K562 (cell line): ENCODE data around the gene CYS1. TPM values are rescaled to one million over a fixed set of nuclear protein-coding genes. Genes with fewer than 3 reads are reported as not detected.
"Not testable (repeated sequence)": the region's sequence is repeated elsewhere in the genome, so short reads cannot be mapped to it uniquely, and the experiment has no call there.

Experiments
- ATAC-seq: fragments of 200-7000 bp; cut with Tn5 transposase; 3 replicates; pipeline ENCODE4 v1.9.1; 2020; ENCODE audit warnings: moderate library complexity
- BruUV-seq: library from RNA; stranded (reverse); fragments of 400-500 nt; replicated peaks from 2 replicates; lab custom pipeline; 2021; lab: Mats Ljungman, UMichigan
- CTCF ChIA-PET: fragments of 300-600 bp; formaldehyde crosslinking; extraction: SDS; loops from one replicate; lab custom pipeline; 2021; ENCODE audit warnings: low intra/inter-chr PET ratio; lab: Yijun Ruan, JAX
- POLR2A ChIA-PET: fragments of 300-600, 350-650 bp; sonication (Branson Sonifier 250); formaldehyde crosslinking; extraction: SDS; loops from one replicate; lab custom pipeline; 2021; ENCODE audit warnings: antibody characterized with exemption, inconsistent platforms; lab: Yijun Ruan, JAX
- DNase-seq, 4 experiments: peaks; one replicate each; pipeline versions ENCODE4 v3.0.0 to v3.0.0-alpha.2; 2011 to 2018; ENCODE audit warnings: low spot score in 3 of 4, mixed read lengths in 3 of 4; ENCODE audit errors: extremely low read depth in 1 of 4
- FAIRE-seq: peaks from 2 replicates; lab custom pipeline; 2011; peaks lifted over from hg19 to GRCh38; lab: Jason Lieb, UNC
- H2AFZ ChIP-seq: 2 replicates; pipeline ENCODE4 v1.6.0; 2011; ENCODE audit warnings: low read depth, low read length, control low read depth, inconsistent platforms
- H3K27ac ChIP-seq: fragments of 200-600 bp; 3 replicates; pipeline ENCODE4 v1.8.0; 2011; ENCODE audit warnings: low read depth, mild to moderate bottlenecking, control low read depth, inconsistent platforms, low read length, moderate library complexity, mixed read lengths; ENCODE audit errors: extremely low read depth
- H3K27me3 ChIP-seq, 2 experiments: fragments of 300-600 bp in 1 of 2; 2 replicates in 1 of 2; 3 replicates in 1 of 2; pipeline versions ENCODE4 v1.6.0 to v1.8.0; 2011; ENCODE audit warnings: inconsistent platforms in 2 of 2, low read length in 2 of 2, mild to moderate bottlenecking in 1 of 2, mixed read lengths in 1 of 2, moderate library complexity in 1 of 2; ENCODE audit not compliant: control insufficient read depth in 2 of 2, insufficient read depth in 2 of 2
- H3K36me3 ChIP-seq: fragments of 300-600 bp; 3 replicates; pipeline ENCODE4 v1.8.0; 2011; ENCODE audit warnings: mild to moderate bottlenecking, low read length, inconsistent platforms; ENCODE audit not compliant: control insufficient read depth, insufficient read depth
- H3K4me1 ChIP-seq, 2 experiments: fragments of 200-600 bp in 1 of 2; replicated peaks in 1 of 2; 2 replicates in 1 of 2; 3 replicates in 1 of 2; pipeline versions ENCODE4 v1.5.1 to v1.8.0; 2011; ENCODE audit warnings: inconsistent platforms in 2 of 2, low read length in 2 of 2, mild to moderate bottlenecking in 1 of 2, mixed read lengths in 1 of 2, moderate library complexity in 1 of 2; ENCODE audit not compliant: control insufficient read depth in 2 of 2, insufficient read depth in 2 of 2
- H3K4me2 ChIP-seq: 2 replicates; pipeline ENCODE4 v1.6.1; 2011; ENCODE audit warnings: low read length, control low read depth, inconsistent platforms, mixed read lengths; ENCODE audit not compliant: insufficient read depth
- H3K4me3 ChIP-seq: fragments of 200-600 bp; sonication (generic), shearing (Covaris generic); 2 replicates; pipeline ENCODE4 v1.5.1; 2016; ENCODE audit warnings: control low read depth, inconsistent platforms
- H3K79me2 ChIP-seq: fragments of 200-600 bp; 3 replicates; pipeline ENCODE4 v1.8.0; 2011; ENCODE audit warnings: low read length, inconsistent platforms; ENCODE audit not compliant: control insufficient read depth, insufficient read depth
- H3K9ac ChIP-seq, 2 experiments: 2 replicates each; pipeline versions ENCODE4 v1.6.0 to v1.6.1; 2011; ENCODE audit warnings: low read depth in 2 of 2, low read length in 2 of 2, control low read depth in 1 of 2, inconsistent platforms in 1 of 2, mild to moderate bottlenecking in 1 of 2, mixed read lengths in 1 of 2; ENCODE audit not compliant: insufficient read depth in 1 of 2
- H3K9me1 ChIP-seq: one replicate; pipeline ENCODE4 v1.6.0; 2011; ENCODE audit warnings: inconsistent platforms, mild to moderate bottlenecking, low read length, moderate library complexity; ENCODE audit not compliant: control insufficient read depth, insufficient read depth
- H3K9me3 ChIP-seq: replicated peaks from 2 replicates; pipeline ENCODE4 v1.5.1; 2011; ENCODE audit warnings: low read depth, low read length, inconsistent platforms; ENCODE audit not compliant: control insufficient read depth, insufficient read depth
- H4K20me1 ChIP-seq: replicated peaks from 2 replicates; pipeline ENCODE4 v1.6.1; 2011; ENCODE audit warnings: low read length, inconsistent platforms, mixed read lengths; ENCODE audit not compliant: control insufficient read depth, insufficient read depth
- KDM5B ChIP-seq: fragments of 200-600 bp; sonication (generic); IDR thresholded peaks from 2 replicates; pipeline ENCODE4 v1.6.1; 2012; ENCODE audit warnings: low read depth, mild to moderate bottlenecking, moderate library complexity, low read length, control low read depth, inconsistent platforms; ENCODE audit not compliant: insufficient replicate concordance
- MAZ ChIP-seq, 2 experiments: fragments of 450-650 bp in 1 of 2; sonication (generic) in 1 of 2; formaldehyde crosslinking; IDR thresholded peaks in 1 of 2; conservative IDR thresholded peaks in 1 of 2; 2 replicates each; pipeline versions ENCODE4 v1.4.0 to v1.5.0; 2020; ENCODE audit warnings: mild to moderate bottlenecking in 1 of 2, missing genetic modification reagents in 1 of 2
- NFRKB ChIP-seq: fragments of 450-650 bp; IDR thresholded peaks from 2 replicates; pipeline ENCODE4 v1.6.1; 2016; ENCODE audit warnings: low read depth
- SPI1 ChIP-seq: IDR thresholded peaks from 2 replicates; pipeline ENCODE4 v1.6.1; 2011; ENCODE audit warnings: low read depth, low read length, control low read depth, borderline replicate concordance
- SREBF1 ChIP-seq: fragments of 150-350 bp; IDR thresholded peaks from 2 replicates; pipeline ENCODE4 v1.6.1; 2014; ENCODE audit warnings: antibody characterized with exemption, low read depth, low read length, borderline replicate concordance
- SRSF1 ChIP-seq: fragments of 200-400 bp; formaldehyde crosslinking; IDR thresholded peaks from 2 replicates; pipeline ENCODE4 v1.6.1; 2017; ENCODE audit warnings: mild to moderate bottlenecking, low read depth, low read length, moderate library complexity
- TAL1 ChIP-seq: fragments of 450-650 bp; IDR thresholded peaks from 2 replicates; pipeline ENCODE4 v1.6.1; 2016; ENCODE audit warnings: mild to moderate bottlenecking
- TSHZ1 ChIP-seq: fragments of 250-450 bp; sonication (Bioruptor Pico); IDR thresholded peaks from 2 replicates; pipeline ENCODE4 v1.4.0; 2020; ENCODE audit warnings: mild to moderate bottlenecking, moderate library complexity
- WGBS: fragments of 100-300 bp; shearing (Covaris generic); methylation state at CpG from one replicate; pipeline ENCODE4 v1.1.6; 2016; ENCODE audit warnings: low coverage, mixed read lengths; ENCODE audit not compliant: insufficient coverage; ENCODE audit errors: missing lambda C conversion rate; 5-methylcytosine and 5-hydroxymethylcytosine counted together
- in situ Hi-C: fragments of 300-500 bp; cut with MboI; formaldehyde crosslinking; loops from 4 replicates; pipeline ENCODE4 v1.15.0; 2018; ENCODE audit warnings: inconsistent platforms, mixed read lengths
- intact Hi-C: fragments of 100-400 bp; cut with micrococcal nuclease; formaldehyde crosslinking; loops from 2 replicates; pipeline ENCODE4 v1.14.2; 2022
- polyA plus RNA-seq, 8 experiments: library from polyadenylated mRNA; depleted of rRNA in 4 of 8; stranded (reverse) in 5 of 8; unstranded in 3 of 8; fragments of >200 nt; fragmentation: Nextera tagmentation in 2 of 8; fragmentation: Illumina TruSeq in 1 of 8; extraction: Ambion mirVana in 2 of 8; extraction: Trizol in 1 of 8; gene quantifications; 2 replicates each; pipeline versions ENCODE4 v1.2.1 to v1.2.3, GENCODE V29; 2011 to 2014; ENCODE audit warnings: inconsistent platforms in 1 of 8, missing spikeins in 1 of 8
- total RNA-seq, 7 experiments: library from RNA; depleted of rRNA in 6 of 7; stranded (reverse); fragments of >200 nt in 6 of 7; fragmentation: Illumina TruSeq in 2 of 7; extraction: Trizol in 2 of 7; gene quantifications; 2 replicates each; pipeline versions ENCODE4 v1.2.1 to v1.2.3, GENCODE V29; 2011 to 2021; ENCODE audit warnings: low replicate concordance in 1 of 7

CYS1 gene
- total and polyA plus RNA-seq, 9 of the 15 experiments (the other 6 are each of a cell fraction or from before 2014, with no cell fraction given): 0.11 to 0.13 TPM; not detected in 7

DNA sequence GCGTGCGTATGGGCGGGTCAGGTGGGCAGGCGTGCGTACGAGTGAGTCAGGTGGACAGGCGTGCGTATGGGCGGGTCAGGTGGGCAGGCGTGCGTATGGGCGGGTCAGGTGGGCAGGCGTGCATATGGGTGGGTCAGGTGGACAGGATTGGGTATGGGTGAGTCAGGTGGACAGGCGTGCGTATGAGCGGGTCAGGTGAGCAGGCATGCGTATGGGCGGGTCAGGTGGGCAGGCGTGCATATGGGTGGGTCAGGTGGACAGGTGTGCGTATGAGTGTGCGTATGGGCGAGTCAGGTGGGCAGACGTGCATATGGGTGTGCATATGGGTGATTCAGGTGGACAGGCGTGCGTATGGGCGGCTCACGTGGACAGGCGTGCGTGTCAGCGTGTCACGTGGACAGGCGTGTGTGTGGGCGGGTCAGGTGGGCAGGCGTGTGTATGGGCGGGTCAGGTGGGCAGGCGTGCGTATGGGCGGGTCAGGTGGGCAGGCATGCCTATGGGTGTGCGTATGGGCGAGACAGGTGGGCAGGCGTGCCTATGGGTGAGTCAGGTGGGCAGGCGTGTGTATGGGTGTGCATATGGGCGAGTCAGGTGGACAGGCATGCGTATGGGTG lies 64.7 kb downstream of the CYS1 start:
- intact Hi-C loops, H3K79me2 ChIP-seq, H3K4me2 ChIP-seq, H3K36me3 ChIP-seq, H2AFZ ChIP-seq, H3K27ac ChIP-seq, in situ Hi-C loops, H3K4me3 ChIP-seq, BruUV-seq, H3K9me3 ChIP-seq, CTCF ChIA-PET, DNase-seq, H3K9me1 ChIP-seq, H3K9ac ChIP-seq, H4K20me1 ChIP-seq, H3K27me3 ChIP-seq, ATAC-seq, FAIRE-seq, POLR2A ChIA-PET: not testable (repeated sequence)
- H3K4me1 ChIP-seq: peaks cover 6 to 31% of the 10 kb centered on the region in 2 experiments; a peak in 4 of 5 replicates
- 83% methylated on average over 8 of the region's 44 CpGs for WGBS

DNA sequence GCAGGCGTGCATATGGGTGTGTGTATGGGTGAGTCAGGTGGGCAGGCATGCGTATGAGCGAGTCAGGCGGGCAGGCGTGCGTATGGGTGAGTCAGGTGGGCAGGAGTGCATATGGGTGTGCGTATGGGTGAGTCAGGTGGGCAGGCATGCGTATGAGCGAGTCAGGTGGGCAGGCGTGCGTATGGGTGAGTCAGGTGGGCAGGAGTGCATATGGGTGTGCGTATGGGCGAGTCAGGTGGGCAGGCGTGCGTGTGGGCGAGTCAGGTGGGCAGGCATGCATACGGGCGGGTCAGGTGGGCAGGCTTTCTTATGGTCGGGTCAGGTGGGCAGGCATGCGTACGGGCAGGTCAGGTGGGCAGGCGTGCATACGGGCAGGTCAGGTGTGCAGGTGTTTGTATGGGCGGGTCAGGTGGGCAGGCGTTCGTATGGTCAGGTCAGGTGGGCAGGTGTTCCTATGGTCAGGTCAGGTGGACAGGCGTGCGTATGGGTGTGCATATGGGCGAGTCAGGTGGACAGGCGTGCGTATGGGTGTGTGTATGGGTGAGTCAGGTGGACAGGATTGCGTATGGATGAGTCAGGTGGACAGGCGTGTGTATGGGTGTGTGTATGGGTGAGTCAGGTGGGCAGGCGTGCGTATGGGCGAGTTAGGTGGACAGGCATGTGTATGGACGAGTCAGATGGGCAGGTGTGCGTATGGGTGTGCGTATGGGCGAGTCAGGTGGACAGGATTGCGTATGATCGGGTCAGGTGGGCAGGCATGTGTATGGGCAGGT lies 65.6 kb downstream of the CYS1 start:
- CTCF ChIA-PET: no interaction called here
- no peaks in the 10 kb centered on the region for H3K79me2 ChIP-seq
- no peak for TF ChIP-seq TSHZ1 (CRISPR knock-in tag)
- no peak for TF ChIP-seq TAL1
- no peak for TF ChIP-seq KDM5B
- no peak for TF ChIP-seq MAZ (CRISPR knock-in tag; conservative IDR thresholded peaks at IDR 0.05 in 1 of 2, IDR thresholded peaks at IDR 0.05 in 1 of 2)
- no peak for TF ChIP-seq SREBF1
- no peak for TF ChIP-seq SPI1
- no peak for TF ChIP-seq SRSF1
- no peak for TF ChIP-seq NFRKB
- H3K9me1 ChIP-seq: no peaks in the 10 kb centered on the region
- no peak for ATAC-seq
- H3K27ac ChIP-seq: no peak overlapping the region
- no peaks in the 10 kb centered on the region for H3K36me3 ChIP-seq
- no TSS peak for BruUV-seq
- no peaks in the 10 kb centered on the region for H4K20me1 ChIP-seq
- no peaks in the 10 kb centered on the region; the same call in 1 of the 2 replicates for H3K9me3 ChIP-seq
- DNase-seq: no peak
- H3K27me3 ChIP-seq: peaks cover 0 to 4% of the 10 kb centered on the region in 2 experiments; a peak in 1 of 5 replicates
- no peak overlapping the region for H3K4me2 ChIP-seq
- H3K4me3 ChIP-seq: no peak overlapping the region
- 79% methylated on average over 34 of the region's 42 CpGs for WGBS
- POLR2A ChIA-PET: no interaction called here
- FAIRE-seq: no peak
- in situ Hi-C loops (no loop called here), intact Hi-C loops (no loop called here)
- peaks cover 3 to 31% of the 10 kb centered on the region in 2 experiments; a peak in 4 of 5 replicates for H3K4me1 ChIP-seq
- no peak overlapping the region for H2AFZ ChIP-seq
- no peak overlapping the region for H3K9ac ChIP-seq
